Activated naive CD8-positive, alpha-beta T cell treated with anti-CD3 and anti-CD28 coated beads for 36 hours (primary cell): Measurements from ENCODE around the gene TMEM176A. TPM values are rescaled to one million over a fixed set of nuclear protein-coding genes. Genes with fewer than 3 reads are reported as not detected.

Source experiments
- DNase-seq: peaks from one replicate; pipeline ENCODE4 v3.0.0; 2021
- H3K27ac Mint-ChIP-seq: one replicate; pipeline ENCODE4 v1.8.0; 2022; ENCODE audit warnings: mild to moderate bottlenecking, moderate library complexity, mixed read lengths
- H3K27me3 Mint-ChIP-seq: one replicate; pipeline ENCODE4 v1.8.0; 2022; ENCODE audit warnings: mild to moderate bottlenecking, mixed read lengths
- H3K36me3 Mint-ChIP-seq: one replicate; pipeline ENCODE4 v1.8.0; 2021; ENCODE audit warnings: mild to moderate bottlenecking, mixed read lengths
- H3K4me1 Mint-ChIP-seq: one replicate; pipeline ENCODE4 v1.8.0; 2021; ENCODE audit warnings: mixed read lengths
- H3K4me3 Mint-ChIP-seq: one replicate; pipeline ENCODE4 v1.8.0; 2022; ENCODE audit warnings: mild to moderate bottlenecking, moderate library complexity, mixed read lengths
- H3K9me3 Mint-ChIP-seq: one replicate; pipeline ENCODE4 v1.8.0; 2022; ENCODE audit warnings: mixed read lengths
- total RNA-seq, 2 experiments: library from RNA; stranded (reverse); gene quantifications; one replicate each; pipeline ENCODE4 v1.2.3, GENCODE V29; 2021

TMEM176A gene
- total RNA-seq, 2 experiments from 2014 or later, result not detected

- no peaks in the 10 kb centered on the region for H3K4me1 Mint-ChIP-seq
- no peak overlapping the region for H3K27ac Mint-ChIP-seq
- no peak for DNase-seq
- no peak overlapping the region for H3K4me3 Mint-ChIP-seq
- peaks cover 11% of the 10 kb centered on the region for H3K27me3 Mint-ChIP-seq
- no peaks in the 10 kb centered on the region for H3K9me3 Mint-ChIP-seq
- no peaks in the 10 kb centered on the region for H3K36me3 Mint-ChIP-seq
Measured at GRCh38 chr7:150846291-150847115, 45.9 kb downstream of the TMEM176A start.

GRCh38 chr7:150847536-150847935 lies 47.0 kb downstream of the TMEM176A start:
- H3K36me3 Mint-ChIP-seq, result no peaks in the 10 kb centered on the region
- no peaks in the 10 kb centered on the region for H3K4me1 Mint-ChIP-seq
- no peaks in the 10 kb centered on the region for H3K9me3 Mint-ChIP-seq
- H3K27ac Mint-ChIP-seq, result no peak overlapping the region
- H3K4me3 Mint-ChIP-seq, result no peak overlapping the region
- H3K27me3 Mint-ChIP-seq, result peaks cover 21% of the 10 kb centered on the region
- DNase-seq, result no peak

GRCh38 chr7:150848111-150848510 lies 47.5 kb downstream of the TMEM176A start:
- Mint-ChIP-seq H3K36me3 (no peaks in the 10 kb centered on the region), H3K27ac (no peak overlapping the region), H3K9me3 (no peaks in the 10 kb centered on the region), H3K4me3 (no peak overlapping the region), H3K4me1 (no peaks in the 10 kb centered on the region), H3K27me3 (peaks cover 26% of the 10 kb centered on the region)
- no peak for DNase-seq

- Mint-ChIP-seq H3K36me3 (no peaks in the 10 kb centered on the region), H3K27me3 (peaks cover 26% of the 10 kb centered on the region), H3K27ac (no peak overlapping the region), H3K4me1 (no peaks in the 10 kb centered on the region), H3K4me3 (no peak overlapping the region), H3K9me3 (no peaks in the 10 kb centered on the region)
- no peak for DNase-seq
Measured at GRCh38 chr7:150848561-150849115, 48.1 kb downstream of the TMEM176A start.

GRCh38 chr7:150849204-150849775 lies 48.7 kb downstream of the TMEM176A start:
- peaks cover 26% of the 10 kb centered on the region for H3K27me3 Mint-ChIP-seq
- H3K9me3 Mint-ChIP-seq, result no peaks in the 10 kb centered on the region
- no peak overlapping the region for H3K4me3 Mint-ChIP-seq
- no peaks in the 10 kb centered on the region for H3K36me3 Mint-ChIP-seq
- H3K27ac Mint-ChIP-seq, result no peak overlapping the region
- no peak for DNase-seq
- no peaks in the 10 kb centered on the region for H3K4me1 Mint-ChIP-seq

GRCh38 chr7:150850273-150850672 lies 49.7 kb downstream of the TMEM176A start:
- H3K4me1 Mint-ChIP-seq, result no peaks in the 10 kb centered on the region
- H3K9me3 Mint-ChIP-seq, result no peaks in the 10 kb centered on the region
- no peak overlapping the region for H3K4me3 Mint-ChIP-seq
- no peak for DNase-seq
- H3K27ac Mint-ChIP-seq, result no peak overlapping the region
- no peaks in the 10 kb centered on the region for H3K36me3 Mint-ChIP-seq
- peaks cover 26% of the 10 kb centered on the region for H3K27me3 Mint-ChIP-seq

GRCh38 chr7:150851492-150852370 lies 51.2 kb downstream of the TMEM176A start:
- DNase-seq, result no peak
- H3K9me3 Mint-ChIP-seq, result no peaks in the 10 kb centered on the region
- H3K27ac Mint-ChIP-seq, result no peak overlapping the region
- H3K36me3 Mint-ChIP-seq, result no peaks in the 10 kb centered on the region
- H3K27me3 Mint-ChIP-seq, result peaks cover 26% of the 10 kb centered on the region
- H3K4me3 Mint-ChIP-seq, result no peak overlapping the region
- H3K4me1 Mint-ChIP-seq, result no peaks in the 10 kb centered on the region

GRCh38 chr7:150852371-150852905 lies 51.9 kb downstream of the TMEM176A start, which contains the start of gene AOC1:
TSS of gene AOC1 (plus strand) at chr7:150852517. CDS start at chr7:150856471, 3,954 bp downstream.
- Mint-ChIP-seq H3K27me3 (peaks cover 26% of the 10 kb centered on the region), H3K9me3 (no peaks in the 10 kb centered on the region), H3K4me3 (no peak within 1 kb of the TSS), H3K4me1 (no peaks in the 10 kb centered on the region), H3K36me3 (no peaks in the 10 kb centered on the region), H3K27ac (no peak within 1 kb of the TSS)
- no peak for DNase-seq

- Mint-ChIP-seq H3K27ac (no peak overlapping the region), H3K36me3 (no peaks in the 10 kb centered on the region), H3K4me3 (no peak overlapping the region), H3K9me3 (no peaks in the 10 kb centered on the region), H3K27me3 (peaks cover 26% of the 10 kb centered on the region), H3K4me1 (no peaks in the 10 kb centered on the region)
- no peak for DNase-seq
Measured at GRCh38 chr7:150854066-150855000, 53.8 kb downstream of the TMEM176A start.

Other genes with a start within 250 kb of the TMEM176A start
- gene GIMAP4, start 233.4 kb upstream of the TMEM176A start, total RNA-seq, result 10 to 100 TPM; 72.0 to 72.7 TPM
- gene GIMAP6, start 168.4 kb upstream of the TMEM176A start, total RNA-seq, result 10 to 100 TPM; 34.2 to 34.8 TPM
- 10 to 100 TPM; 40.7 to 41.2 TPM for gene GIMAP2, start 115.1 kb upstream of the TMEM176A start, total RNA-seq
- gene GIMAP1, start 84.2 kb upstream of the TMEM176A start, total RNA-seq, result 1 to 10 TPM; 6.1 to 6.2 TPM
- 10 to 100 TPM; 47.1 to 48.2 TPM for gene GIMAP5, start 63.4 kb upstream of the TMEM176A start, total RNA-seq
- not detected for gene TMEM176B, start 405 bp upstream of the TMEM176A start, total RNA-seq
- not detected for gene AOC1, start 51.7 kb downstream of the TMEM176A start, total RNA-seq
- gene KCNH2, start 177.6 kb downstream of the TMEM176A start, total RNA-seq, result under 1 TPM; 0.22 to 0.45 TPM
- 1 to 10 TPM; 5.8 to 6.1 TPM for gene NOS3, start 190.2 kb downstream of the TMEM176A start, total RNA-seq
- gene ATG9B, start 223.7 kb downstream of the TMEM176A start, total RNA-seq, result 10 to 100 TPM; 12.3 TPM
- gene ABCB8, start 227.7 kb downstream of the TMEM176A start, total RNA-seq, result 10 to 100 TPM; 34.3 to 37.6 TPM
- gene ASIC3, start 247.8 kb downstream of the TMEM176A start, total RNA-seq, result 1 to 10 TPM; 2.7 to 3.2 TPM